Measurements from ENCODE around the gene MYO1B.

DNA sequence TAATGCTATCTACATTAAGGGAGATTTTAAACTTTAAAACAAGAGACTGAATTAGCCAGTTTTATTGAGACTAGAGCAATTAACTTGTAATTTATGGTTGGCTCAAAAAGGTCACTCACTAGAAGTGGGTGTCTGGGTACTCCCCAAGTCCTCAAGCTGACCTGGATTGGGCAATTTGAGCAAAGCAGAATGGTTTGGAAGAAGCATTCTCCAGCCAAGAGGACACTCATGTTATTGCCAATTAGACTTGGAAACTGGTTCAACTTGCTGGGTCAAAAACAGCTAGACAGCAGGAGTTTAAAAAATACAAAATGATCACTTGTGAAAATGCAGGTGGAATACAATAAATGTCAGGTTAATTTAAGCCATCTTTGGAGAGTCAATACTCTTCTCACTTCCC lies 29.5 kb upstream of the MYO1B start:
- TF ChIP-seq, protein P1, sequence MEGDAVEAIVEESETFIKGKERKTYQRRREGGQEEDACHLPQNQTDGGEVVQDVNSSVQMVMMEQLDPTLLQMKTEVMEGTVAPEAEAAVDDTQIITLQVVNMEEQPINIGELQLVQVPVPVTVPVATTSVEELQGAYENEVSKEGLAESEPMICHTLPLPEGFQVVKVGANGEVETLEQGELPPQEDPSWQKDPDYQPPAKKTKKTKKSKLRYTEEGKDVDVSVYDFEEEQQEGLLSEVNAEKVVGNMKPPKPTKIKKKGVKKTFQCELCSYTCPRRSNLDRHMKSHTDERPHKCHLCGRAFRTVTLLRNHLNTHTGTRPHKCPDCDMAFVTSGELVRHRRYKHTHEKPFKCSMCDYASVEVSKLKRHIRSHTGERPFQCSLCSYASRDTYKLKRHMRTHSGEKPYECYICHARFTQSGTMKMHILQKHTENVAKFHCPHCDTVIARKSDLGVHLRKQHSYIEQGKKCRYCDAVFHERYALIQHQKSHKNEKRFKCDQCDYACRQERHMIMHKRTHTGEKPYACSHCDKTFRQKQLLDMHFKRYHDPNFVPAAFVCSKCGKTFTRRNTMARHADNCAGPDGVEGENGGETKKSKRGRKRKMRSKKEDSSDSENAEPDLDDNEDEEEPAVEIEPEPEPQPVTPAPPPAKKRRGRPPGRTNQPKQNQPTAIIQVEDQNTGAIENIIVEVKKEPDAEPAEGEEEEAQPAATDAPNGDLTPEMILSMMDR (optimal IDR thresholded peaks at IDR 0.05 in 1 of 3, IDR thresholded peaks at IDR 0.05 in 1 of 3, conservative IDR thresholded peaks at IDR 0.05 in 1 of 3; ENCODE audit: extremely low read depth in 1 of 3, insufficient read depth in 2 of 3, low read length in 3 of 3) = no peak
- TF ChIP-seq EZH2 (IDR thresholded peaks at IDR 0.05; ENCODE audit: low read length) = no peak
